AG04450 (cell line): ENCODE measurements around the gene FNDC3B. TPM values are rescaled to one million over a fixed set of nuclear protein-coding genes. Genes with fewer than 3 reads are reported as not detected.

Source experiments
- CTCF ChIA-PET: fragments of 300-600, 350-600 bp; formaldehyde crosslinking; extraction: SDS; loops from one replicate; lab custom pipeline; 2022; ENCODE audit warnings: antibody characterized with exemption, inconsistent platforms; lab: Charles Lee
- POLR2A ChIA-PET: fragments of 350-600 bp; formaldehyde crosslinking; extraction: SDS; loops from one replicate; lab custom pipeline; 2021; ENCODE audit warnings: antibody characterized with exemption, inconsistent platforms; lab: Yijun Ruan, JAX
- DNase-seq: peaks from one replicate; pipeline ENCODE4 v3.0.0-alpha.2; 2011; ENCODE audit warnings: low read depth, low spot score
- H3K27ac ChIP-seq: one replicate; pipeline ENCODE4 v1.5.1; 2012; ENCODE audit warnings: low read depth, low read length, control low read depth
- H3K27me3 ChIP-seq: one replicate; pipeline ENCODE4 v1.6.0; 2012; ENCODE audit warnings: low read length; ENCODE audit not compliant: control insufficient read depth, insufficient read depth
- H3K4me3 ChIP-seq: 2 replicates; pipeline ENCODE4 v1.5.1; 2011; ENCODE audit warnings: mild to moderate bottlenecking, low read depth, low read length, control low read depth
- H3K9me3 ChIP-seq: 2 replicates; pipeline ENCODE4 v1.5.1; 2012; ENCODE audit warnings: low read length; ENCODE audit not compliant: control insufficient read depth, insufficient read depth
- CTCF ChIP-seq: IDR thresholded peaks from 2 replicates; pipeline ENCODE4 v1.5.1; 2011; ENCODE audit warnings: low read depth, low read length, control low read depth, inconsistent platforms
- polyA plus RNA-seq: library from polyadenylated mRNA; depleted of rRNA; stranded (reverse); fragments of >200 nt; gene quantifications from 2 replicates; pipeline ENCODE4 v1.2.3, GENCODE V29; 2011

The FNDC3B gene
- polyA plus RNA-seq, 1 experiment = 39.5 TPM

GRCh38 chr3:172094621-172095557 lies 55.5 kb downstream of the FNDC3B start:
- Histone ChIP-seq H3K27ac (no peak overlapping the region), H3K9me3 (no peaks in the 10 kb centered on the region), H3K4me3 (no peak overlapping the region), H3K27me3 (no peaks in the 10 kb centered on the region)
- CTCF ChIA-PET = interaction anchor here (0.8 kb wide), 1 partner anchor 27 kb away, joined by 5 read pairs; no protein-coding TSS in a partner anchor
- POLR2A ChIA-PET = interaction anchor here (0.6 kb wide), 1 partner anchor 42 kb away, joined by 4 read pairs; no protein-coding TSS in a partner anchor
- no peak; the same call in 1 of the 2 replicates for TF ChIP-seq CTCF
- no peak for DNase-seq

- ChIA-PET POLR2A (interaction anchor here (0.5 kb wide), 1 partner anchor 43 kb away, joined by 3 read pairs; no protein-coding TSS in a partner anchor), CTCF (interaction anchor here (0.9 kb wide), 1 partner anchor 236 kb away, joined by 3 read pairs; no protein-coding TSS in a partner anchor)
- TF ChIP-seq CTCF = no peak
- Histone ChIP-seq H3K4me3 (no peak overlapping the region), H3K27me3 (no peaks in the 10 kb centered on the region), H3K27ac (no peak overlapping the region), H3K9me3 (no peaks in the 10 kb centered on the region)
- no peak for DNase-seq
Measured at GRCh38 chr3:172096881-172097420, 57.6 kb downstream of the FNDC3B start.

- no peak overlapping the region for H3K27ac ChIP-seq
- no peaks in the 10 kb centered on the region for H3K27me3 ChIP-seq
- no peak for DNase-seq
- ChIA-PET POLR2A (no interaction called here), CTCF (interaction anchor here (0.7 to 1.0 kb wide), 2 partner anchors 65 to 244 kb away, joined by 3 read pairs; no protein-coding TSS in a partner anchor)
- H3K9me3 ChIP-seq = no peaks in the 10 kb centered on the region
- H3K4me3 ChIP-seq = no peak overlapping the region
- TF ChIP-seq CTCF = no peak
Measured at GRCh38 chr3:172097585-172097984, 58.2 kb downstream of the FNDC3B start.

- ChIA-PET CTCF (no interaction called here), POLR2A (no interaction called here)
- Histone ChIP-seq H3K27me3 (no peaks in the 10 kb centered on the region), H3K9me3 (no peaks in the 10 kb centered on the region), H3K4me3 (no peak overlapping the region), H3K27ac (no peak overlapping the region)
- no peak for DNase-seq
- no peak for TF ChIP-seq CTCF
Measured at GRCh38 chr3:172098698-172099494, 59.5 kb downstream of the FNDC3B start.
